ENCODE data around the gene AFAP1. TPM values are rescaled to one million over a fixed set of nuclear protein-coding genes. Genes with fewer than 3 reads are reported as not detected.

The AFAP1 gene
- total and polyA plus RNA-seq, 8 donors = 23.6 to 31.4 (median 27.4) TPM

DNA sequence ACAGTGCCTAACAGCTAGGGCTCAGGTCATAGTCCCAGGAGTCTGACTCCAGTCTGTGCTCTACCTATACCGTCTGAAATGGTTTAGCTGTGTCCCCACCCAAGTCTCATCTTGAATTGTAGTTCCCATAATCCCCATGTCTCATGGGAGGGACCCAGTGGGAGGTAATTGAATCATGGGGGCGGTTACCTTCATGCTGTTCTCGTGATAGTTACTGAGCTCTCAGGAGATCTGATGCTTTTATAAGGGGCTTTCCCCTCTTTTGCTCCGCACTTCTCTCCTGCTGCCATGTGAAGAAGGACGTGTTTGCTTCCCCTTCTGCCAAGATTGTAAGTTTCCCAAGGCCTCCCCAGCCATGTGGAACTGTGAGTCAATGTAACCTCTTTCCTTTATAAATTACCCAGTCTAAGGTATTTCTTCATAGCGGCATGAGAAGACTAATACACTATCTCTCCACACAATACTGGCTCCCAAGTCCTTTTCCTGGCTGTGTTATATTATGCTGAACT lies 110.8 kb downstream of the AFAP1 start:
- DNase-seq (no peak), ATAC-seq (no peak)
- H3K27me3 ChIP-seq = no peaks in the 10 kb centered on the region
- TF ChIP-seq, protein P1, sequence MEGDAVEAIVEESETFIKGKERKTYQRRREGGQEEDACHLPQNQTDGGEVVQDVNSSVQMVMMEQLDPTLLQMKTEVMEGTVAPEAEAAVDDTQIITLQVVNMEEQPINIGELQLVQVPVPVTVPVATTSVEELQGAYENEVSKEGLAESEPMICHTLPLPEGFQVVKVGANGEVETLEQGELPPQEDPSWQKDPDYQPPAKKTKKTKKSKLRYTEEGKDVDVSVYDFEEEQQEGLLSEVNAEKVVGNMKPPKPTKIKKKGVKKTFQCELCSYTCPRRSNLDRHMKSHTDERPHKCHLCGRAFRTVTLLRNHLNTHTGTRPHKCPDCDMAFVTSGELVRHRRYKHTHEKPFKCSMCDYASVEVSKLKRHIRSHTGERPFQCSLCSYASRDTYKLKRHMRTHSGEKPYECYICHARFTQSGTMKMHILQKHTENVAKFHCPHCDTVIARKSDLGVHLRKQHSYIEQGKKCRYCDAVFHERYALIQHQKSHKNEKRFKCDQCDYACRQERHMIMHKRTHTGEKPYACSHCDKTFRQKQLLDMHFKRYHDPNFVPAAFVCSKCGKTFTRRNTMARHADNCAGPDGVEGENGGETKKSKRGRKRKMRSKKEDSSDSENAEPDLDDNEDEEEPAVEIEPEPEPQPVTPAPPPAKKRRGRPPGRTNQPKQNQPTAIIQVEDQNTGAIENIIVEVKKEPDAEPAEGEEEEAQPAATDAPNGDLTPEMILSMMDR (IDR thresholded peaks at IDR 0.05) = no peak
- no peak overlapping the region for H3K4me3 ChIP-seq
- no peaks in the 10 kb centered on the region for H3K36me3 ChIP-seq
- peaks cover 9 to 30% of the 10 kb centered on the region in 2 donors for H3K4me1 ChIP-seq
- H3K9me3 ChIP-seq = no peaks in the 10 kb centered on the region
- intact Hi-C loops (cut with DNase I) = no loop called here
- H3K27ac ChIP-seq = peak overlapping the region; percentile 69 to 82

DNA sequence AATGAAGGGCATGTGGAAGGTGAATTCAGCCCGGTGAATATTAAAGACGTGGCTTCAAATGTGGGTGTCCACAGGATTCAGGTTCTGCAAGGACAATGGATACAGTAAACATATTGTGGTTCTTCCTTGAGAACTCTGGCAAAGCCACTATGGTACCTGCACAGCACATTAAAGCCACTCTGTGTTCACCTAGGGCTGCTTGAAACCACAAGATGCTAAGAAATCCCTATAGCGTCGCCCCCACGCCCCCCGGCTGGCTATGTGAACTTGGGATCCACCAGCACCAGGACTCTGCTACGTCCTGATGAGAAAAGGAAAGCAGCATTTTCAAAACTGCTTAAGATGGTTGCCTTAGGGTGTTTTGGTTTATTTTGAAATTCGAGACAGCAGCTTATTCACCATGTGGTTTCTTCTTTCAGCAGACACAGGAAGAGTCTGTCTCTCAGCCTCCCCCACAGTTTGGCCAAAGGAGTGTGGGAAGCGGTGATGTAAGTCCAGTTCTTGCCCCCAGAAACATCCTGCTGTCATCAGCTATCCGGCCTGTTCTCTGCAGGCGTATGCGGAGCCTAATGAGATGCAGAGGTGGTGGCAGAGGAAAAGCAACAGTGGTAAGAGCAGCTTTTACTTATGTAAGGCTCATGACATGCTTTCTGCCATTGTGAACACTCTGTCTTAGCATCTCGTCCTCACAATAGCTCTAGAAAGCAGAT lies 111.5 kb downstream of the AFAP1 start:
- ATAC-seq = peak; percentile 82
- TF ChIP-seq, protein P1 (IDR thresholded peaks at IDR 0.05) = no peak
- H3K4me1 ChIP-seq = peaks cover 14 to 35% of the 10 kb centered on the region in 2 donors
- no peaks in the 10 kb centered on the region for H3K9me3 ChIP-seq
- intact Hi-C loops (cut with DNase I) = no loop called here
- H3K4me3 ChIP-seq = no peak overlapping the region
- no peaks in the 10 kb centered on the region for H3K36me3 ChIP-seq
- peak in 3 of 4 donors; percentile 70 to 94 (median 81) for DNase-seq
- H3K27me3 ChIP-seq = no peaks in the 10 kb centered on the region
- peak overlapping the region; percentile 69 to 82 for H3K27ac ChIP-seq

- peaks cover 19 to 35% of the 10 kb centered on the region in 2 donors for H3K4me1 ChIP-seq
Observed at GRCh38 chr4:7827566-7827965, 112.1 kb downstream of the AFAP1 start.

DNA sequence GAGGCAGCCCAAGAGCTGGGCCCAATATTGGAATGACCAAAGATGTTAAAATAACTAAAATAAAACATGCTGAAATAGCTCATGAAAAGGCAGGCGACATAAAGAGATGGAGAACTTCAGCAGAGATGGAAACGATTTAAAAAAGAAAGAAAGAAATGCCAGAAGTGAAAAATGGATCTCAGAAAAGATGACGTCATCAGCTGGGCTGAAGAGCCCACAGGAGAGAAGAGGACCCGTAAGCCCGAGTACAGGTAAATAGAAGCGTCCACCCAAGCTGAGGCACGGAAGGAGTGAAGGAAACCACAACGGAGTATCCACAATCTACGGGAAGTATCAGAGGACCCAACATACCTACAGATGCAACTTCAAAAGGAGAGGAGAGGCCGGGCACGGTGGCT lies 112.8 kb downstream of the AFAP1 start:
- H3K36me3 ChIP-seq = no peaks in the 10 kb centered on the region
- H3K27ac ChIP-seq = no peak overlapping the region
- no peaks in the 10 kb centered on the region for H3K9me3 ChIP-seq
- no peak overlapping the region for H3K4me3 ChIP-seq
- peaks cover 19 to 35% of the 10 kb centered on the region in 2 donors for H3K4me1 ChIP-seq
- TF ChIP-seq, protein P1 (IDR thresholded peaks at IDR 0.05) = no peak
- no peak for DNase-seq
- H3K27me3 ChIP-seq = no peaks in the 10 kb centered on the region
- ATAC-seq = no peak
- intact Hi-C loops (cut with DNase I) = no loop called here

More at GRCh38 chr4:7827566-7827965, 112.1 kb downstream of the AFAP1 start:
- Histone ChIP-seq H3K27ac (peak overlapping the region; percentile 69 to 82), H3K9me3 (no peaks in the 10 kb centered on the region), H3K27me3 (no peaks in the 10 kb centered on the region), H3K36me3 (no peaks in the 10 kb centered on the region), H3K4me3 (no peak overlapping the region)
- TF ChIP-seq, protein P1 (IDR thresholded peaks at IDR 0.05) = no peak
- no peak for ATAC-seq
- intact Hi-C loops (cut with DNase I) = no loop called here
- DNase-seq = no peak

GRCh38 chr4:7826176-7826908 lies 113.3 kb downstream of the AFAP1 start:
- no peak overlapping the region for H3K27ac ChIP-seq
- peaks cover 19 to 35% of the 10 kb centered on the region in 2 donors for H3K4me1 ChIP-seq
- H3K27me3 ChIP-seq = no peaks in the 10 kb centered on the region
- H3K36me3 ChIP-seq = no peaks in the 10 kb centered on the region
- TF ChIP-seq, protein P1 (IDR thresholded peaks at IDR 0.05) = no peak
- no peaks in the 10 kb centered on the region for H3K9me3 ChIP-seq
- no peak for DNase-seq
- intact Hi-C loops (cut with DNase I) = no loop called here
- no peak overlapping the region for H3K4me3 ChIP-seq
- ATAC-seq = no peak

Measured in left lung (tissue), 10 donors.